Measurements from ENCODE around the gene BCL2L1. TPM values are rescaled to one million over a fixed set of nuclear protein-coding genes. Genes with fewer than 3 reads are reported as not detected.

The BCL2L1 gene
- total RNA-seq: 133 TPM

GRCh38 chr20:31722257-31723068 lies at the start of gene BCL2L1:
TSS of gene BCL2L1 (minus strand) at chr20:31722868. CDS start at chr20:31722218, 650 bp downstream.

GRCh38 chr20:31738729-31739549 lies 16.3 kb upstream of the BCL2L1 start, which contains the start of gene TPX2:
TSS of gene TPX2 (plus strand) at chr20:31739290. CDS start at chr20:31757477, 18,187 bp downstream.

GRCh38 chr20:31637660-31638059 lies 85.0 kb downstream of the BCL2L1 start, which contains the start of gene COX4I2:
TSS of gene COX4I2 (plus strand) at chr20:31637912. CDS start at chr20:31639018, 1,106 bp downstream.

Other genes starting within 250 kb of the BCL2L1 start
- gene DEFB124, start 247.7 kb downstream of the BCL2L1 start, total RNA-seq: not detected
- 3.3 TPM for gene REM1, start 247.6 kb downstream of the BCL2L1 start, total RNA-seq
- gene HM13, start 208.4 kb downstream of the BCL2L1 start, total RNA-seq: 64.3 TPM
- gene ID1, start 117.6 kb downstream of the BCL2L1 start, total RNA-seq: 143 TPM
- gene COX4I2, start 85.0 kb downstream of the BCL2L1 start, total RNA-seq: 3.2 TPM
- gene TPX2, start 16.4 kb upstream of the BCL2L1 start, total RNA-seq: 20.2 TPM
- gene MYLK2, start 96.5 kb upstream of the BCL2L1 start, total RNA-seq: 2.5 TPM
- gene FOXS1, start 122.7 kb upstream of the BCL2L1 start, total RNA-seq: 2.3 TPM
- 9.0 TPM for gene DUSP15, start 147.7 kb upstream of the BCL2L1 start, total RNA-seq
- 1.4 TPM for gene TTLL9, start 147.8 kb upstream of the BCL2L1 start, total RNA-seq
- 9.5 TPM for gene PDRG1, start 229.2 kb upstream of the BCL2L1 start, total RNA-seq
- 8.2 TPM for gene XKR7, start 245.3 kb upstream of the BCL2L1 start, total RNA-seq

All from camera-type eye (tissue), 1 donor.